Endothelial cell of umbilical vein (primary cell): ENCODE results near the gene IQCH.

Experiments used
- CTCF ChIP-seq, 2 donors: IDR thresholded peaks; 1 replicate in 1 of 2; 2 replicates in 1 of 2; pipeline ENCODE4 v1.5.1; 2011; ENCODE audit warnings: low read length in 2 of 2, mild to moderate bottlenecking in 2 of 2, moderate library complexity in 2 of 2, control low read depth in 1 of 2, inconsistent platforms in 1 of 2, low read depth in 1 of 2; ENCODE audit not compliant: insufficient read depth in 1 of 2; ENCODE audit errors: extremely low read depth in 1 of 2
- EZH2 ChIP-seq: IDR thresholded peaks from 2 replicates; pipeline ENCODE4 v1.6.1; 2012; ENCODE audit warnings: borderline replicate concordance, low read depth, mild to moderate bottlenecking, moderate library complexity, low read length, inconsistent platforms; ENCODE audit not compliant: severe bottlenecking
- FOS ChIP-seq: IDR thresholded peaks from 2 replicates; pipeline ENCODE4 v1.6.1; 2011; ENCODE audit warnings: mild to moderate bottlenecking, low read length, moderate library complexity, borderline replicate concordance; ENCODE audit not compliant: insufficient read depth
- MAX ChIP-seq: IDR thresholded peaks from 2 replicates; pipeline ENCODE4 v1.6.1; 2011; ENCODE audit not compliant: insufficient read depth, insufficient read length
- POLR2A ChIP-seq: IDR thresholded peaks from 2 replicates; pipeline ENCODE4 v1.6.1; 2012; ENCODE audit warnings: low read depth, mild to moderate bottlenecking, control low read depth, low read length
- POLR2AphosphoS5 ChIP-seq: IDR thresholded peaks from 2 replicates; pipeline ENCODE4 v1.6.1; 2012; ENCODE audit warnings: low read depth, mild to moderate bottlenecking, control low read depth, low read length, moderate library complexity; ENCODE audit not compliant: insufficient read depth

DNA sequence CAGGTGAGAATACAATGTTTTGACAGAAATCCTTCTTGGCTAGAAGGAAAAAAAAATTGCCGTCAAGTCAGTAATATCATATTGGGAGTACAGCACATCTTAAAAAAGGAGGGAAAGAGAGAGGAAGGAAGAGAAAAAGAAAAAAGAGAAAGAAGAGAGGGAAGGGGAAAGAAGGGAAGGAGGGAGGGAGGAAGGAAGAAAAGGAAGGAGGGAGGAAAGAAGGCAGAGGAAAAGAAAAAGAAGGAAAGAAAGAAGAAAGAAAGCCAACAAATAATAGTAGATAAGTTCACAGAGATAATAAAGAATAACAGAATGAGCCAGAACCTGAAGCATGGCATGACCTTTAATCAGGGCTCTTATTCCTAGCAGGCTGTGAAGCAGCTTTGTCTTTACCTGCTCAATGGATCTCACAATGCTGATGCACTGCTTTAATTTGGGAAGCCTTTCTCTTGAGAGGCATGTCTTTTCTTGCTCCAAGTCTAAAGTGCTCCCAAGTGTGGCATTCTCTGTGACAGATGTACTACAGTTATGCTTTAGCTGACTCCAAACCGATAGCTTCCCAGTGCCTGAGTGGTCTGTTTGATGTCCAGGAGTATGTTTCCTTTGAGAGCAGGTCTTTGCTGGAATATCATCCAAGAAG, 114.9 kb downstream of the IQCH start:
- TF ChIP-seq CTCF (IDR thresholded peaks at IDR 0.05; ENCODE audit: extremely low read depth in 1 of 2, insufficient read depth in 1 of 2, low read depth in 1 of 2, low read length in 2 of 2), result no peak
- no peak for TF ChIP-seq POLR2A
- TF ChIP-seq EZH2, result no peak
- no peak for TF ChIP-seq POLR2AphosphoS5
- TF ChIP-seq MAX, result no peak
- TF ChIP-seq FOS, result no peak
